ENCODE data around the gene MIGA2.
"Not testable (repeated sequence)": the region's sequence is repeated elsewhere in the genome, so short reads cannot be mapped to it uniquely, and the experiment has no call there.

MIGA2 gene

GRCh38 chr9:129035838-129036237, 588 bp upstream of the MIGA2 start:
- not testable (repeated sequence) for H2BK15ac ChIP-seq (replicated peaks; ENCODE audit: low read depth); H2AK5ac ChIP-seq (ENCODE audit: low read length); H3K4me3 ChIP-seq (ENCODE audit: low read length); H3K79me2 ChIP-seq (ENCODE audit: control insufficient read depth, insufficient read depth, low read length); H3K27me3 ChIP-seq (ENCODE audit: insufficient read depth, low read length, poor library complexity); H2BK120ac ChIP-seq (ENCODE audit: low read depth, low read length); H3K18ac ChIP-seq (ENCODE audit: low read length); H3K23ac ChIP-seq (ENCODE audit: low read length); DNase-seq; H2BK5ac ChIP-seq (ENCODE audit: low read length); H3K27ac ChIP-seq (ENCODE audit: low read depth, low read length); H3K4me1 ChIP-seq (ENCODE audit: control insufficient read depth, low read depth, low read length); H3K36me3 ChIP-seq (ENCODE audit: control insufficient read depth, insufficient read depth, low read length)
- Histone ChIP-seq H4K8ac (ENCODE audit: low read depth, low read length) (peak overlapping the region; percentile 83), H3K56ac (ENCODE audit: low read length) (peak overlapping the region; percentile 89), H3K79me1 (ENCODE audit: low read length) (peaks cover 15% of the 10 kb centered on the region), H3K4ac (ENCODE audit: low read depth, low read length) (peak overlapping the region; percentile 18), H3K9ac (ENCODE audit: low read length) (peak overlapping the region; percentile 76), H3K4me2 (ENCODE audit: low read length) (peak overlapping the region; percentile 86), H4K5ac (ENCODE audit: low read length) (peak overlapping the region; percentile 68)
- WGBS (ENCODE audit: extremely low coverage, insufficient coverage, low lambda C conversion rate): no CpG with 5 or more reads among the region's 13 CpGs

- Histone ChIP-seq H3K56ac (ENCODE audit: low read length) (peak overlapping the region; percentile 94), H3K4me2 (ENCODE audit: low read length) (peak overlapping the region; percentile 90), H3K4me3 (ENCODE audit: low read length) (peak overlapping the region; percentile 79), H2AK5ac (ENCODE audit: low read length) (no peak overlapping the region), H3K79me1 (ENCODE audit: low read length) (peaks cover 16% of the 10 kb centered on the region), H3K79me2 (ENCODE audit: control insufficient read depth, insufficient read depth, low read length) (peaks cover 6% of the 10 kb centered on the region), H3K23ac (ENCODE audit: low read length) (peak overlapping the region; percentile 89), H2BK120ac (ENCODE audit: low read depth, low read length) (no peak overlapping the region), H3K4ac (ENCODE audit: low read depth, low read length) (no peak overlapping the region), H3K4me1 (ENCODE audit: control insufficient read depth, low read depth, low read length) (no peaks in the 10 kb centered on the region), H2BK15ac (replicated peaks; ENCODE audit: low read depth) (no peak overlapping the region), H3K18ac (ENCODE audit: low read length) (no peak overlapping the region), H3K27ac (ENCODE audit: low read depth, low read length) (no peak overlapping the region), H3K27me3 (ENCODE audit: insufficient read depth, low read length, poor library complexity) (no peaks in the 10 kb centered on the region), H4K5ac (ENCODE audit: low read length) (no peak overlapping the region), H3K36me3 (ENCODE audit: control insufficient read depth, insufficient read depth, low read length) (peaks cover 2% of the 10 kb centered on the region), H3K9ac (ENCODE audit: low read length) (peak overlapping the region; percentile 86), H2BK5ac (ENCODE audit: low read length) (no peak overlapping the region), H4K8ac (ENCODE audit: low read depth, low read length) (no peak overlapping the region)
- WGBS (ENCODE audit: extremely low coverage, insufficient coverage, low lambda C conversion rate): no CpG with 5 or more reads among the region's 32 CpGs
- DNase-seq: no peak
Measured at GRCh38 chr9:129036923-129037766, 719 bp downstream of the MIGA2 start.

DNA sequence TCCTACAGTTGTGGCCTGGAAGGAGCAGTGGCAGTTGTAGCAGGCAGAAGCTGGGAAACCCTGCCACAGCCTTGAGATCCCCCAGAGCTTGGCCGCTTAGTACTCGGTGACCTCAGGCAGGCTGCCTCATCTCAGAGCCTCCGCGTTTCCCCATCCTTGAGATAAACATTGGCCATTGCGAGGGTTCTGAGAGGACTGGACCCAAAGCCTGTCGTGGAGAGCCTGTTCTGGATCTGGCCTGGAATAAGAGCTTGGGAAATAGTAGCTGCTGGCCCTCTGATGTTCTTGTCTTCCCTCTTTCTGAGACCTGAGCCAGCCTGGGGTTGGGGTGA, 1.3 kb downstream of the MIGA2 start:
- no peak overlapping the region for H3K27ac ChIP-seq (ENCODE audit: low read depth, low read length)
- peak overlapping the region; percentile 86 for H3K9ac ChIP-seq (ENCODE audit: low read length)
- no peak overlapping the region for H3K18ac ChIP-seq (ENCODE audit: low read length)
- DNase-seq: no peak
- no peak overlapping the region for H3K4me2 ChIP-seq (ENCODE audit: low read length)
- H3K27me3 ChIP-seq (ENCODE audit: insufficient read depth, low read length, poor library complexity): no peaks in the 10 kb centered on the region
- H3K4ac ChIP-seq (ENCODE audit: low read depth, low read length): no peak overlapping the region
- H2AK5ac ChIP-seq (ENCODE audit: low read length): no peak overlapping the region
- H3K4me3 ChIP-seq (ENCODE audit: low read length): no peak overlapping the region
- H2BK5ac ChIP-seq (ENCODE audit: low read length): no peak overlapping the region
- H3K79me1 ChIP-seq (ENCODE audit: low read length): peaks cover 16% of the 10 kb centered on the region
- no peak overlapping the region for H2BK15ac ChIP-seq (replicated peaks; ENCODE audit: low read depth)
- WGBS (ENCODE audit: extremely low coverage, insufficient coverage, low lambda C conversion rate): no CpG with 5 or more reads among the region's 6 CpGs
- peak overlapping the region; percentile 42 for H3K56ac ChIP-seq (ENCODE audit: low read length)
- H3K79me2 ChIP-seq (ENCODE audit: control insufficient read depth, insufficient read depth, low read length): peaks cover 6% of the 10 kb centered on the region
- H3K23ac ChIP-seq (ENCODE audit: low read length): no peak overlapping the region
- peaks cover 2% of the 10 kb centered on the region for H3K36me3 ChIP-seq (ENCODE audit: control insufficient read depth, insufficient read depth, low read length)
- no peak overlapping the region for H4K5ac ChIP-seq (ENCODE audit: low read length)
- H4K8ac ChIP-seq (ENCODE audit: low read depth, low read length): no peak overlapping the region
- H3K4me1 ChIP-seq (ENCODE audit: control insufficient read depth, low read depth, low read length): no peaks in the 10 kb centered on the region
- no peak overlapping the region for H2BK120ac ChIP-seq (ENCODE audit: low read depth, low read length)

GRCh38 chr9:129038109-129038852, 1.9 kb downstream of the MIGA2 start:
- no peak for DNase-seq
- no peak overlapping the region for H3K4me3 ChIP-seq (ENCODE audit: low read length)
- WGBS (ENCODE audit: extremely low coverage, insufficient coverage, low lambda C conversion rate): no CpG with 5 or more reads among the region's 8 CpGs

DNA sequence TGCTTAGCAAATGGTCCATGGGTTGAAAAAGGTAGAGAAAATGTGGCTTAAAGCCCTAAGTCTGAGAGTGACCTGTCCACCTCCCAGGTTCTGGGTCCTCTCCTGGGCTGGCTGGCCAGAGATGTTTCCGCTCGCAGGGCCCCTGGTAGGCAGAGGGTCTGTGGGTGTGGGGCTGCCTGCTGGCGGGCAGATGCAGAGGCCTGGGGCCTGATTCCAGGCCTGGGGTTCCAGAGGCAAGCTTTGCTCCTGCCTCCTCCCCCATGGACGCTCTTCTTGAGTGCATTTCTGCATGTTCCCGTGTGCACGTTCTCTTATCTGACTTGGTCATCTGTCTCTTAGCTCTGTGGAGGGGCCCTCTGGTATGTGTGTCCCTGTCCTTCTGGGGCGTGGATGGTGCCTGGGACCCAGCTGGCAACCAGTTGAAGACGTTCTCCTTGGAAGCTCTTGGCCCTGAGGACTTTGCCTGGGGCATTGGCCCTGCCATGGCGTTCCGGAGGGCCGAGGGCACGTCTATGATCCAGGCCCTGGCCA, 3.8 kb downstream of the MIGA2 start:
- Histone ChIP-seq H3K79me2 (ENCODE audit: control insufficient read depth, insufficient read depth, low read length) (peaks cover 6% of the 10 kb centered on the region), H2BK15ac (replicated peaks; ENCODE audit: low read depth) (no peak overlapping the region), H4K5ac (ENCODE audit: low read length) (no peak overlapping the region), H2AK5ac (ENCODE audit: low read length) (no peak overlapping the region), H3K4me1 (ENCODE audit: control insufficient read depth, low read depth, low read length) (no peaks in the 10 kb centered on the region), H3K27ac (ENCODE audit: low read depth, low read length) (no peak overlapping the region), H2BK120ac (ENCODE audit: low read depth, low read length) (no peak overlapping the region), H3K4ac (ENCODE audit: low read depth, low read length) (no peak overlapping the region), H4K8ac (ENCODE audit: low read depth, low read length) (no peak overlapping the region), H3K18ac (ENCODE audit: low read length) (no peak overlapping the region), H3K56ac (ENCODE audit: low read length) (no peak overlapping the region), H3K23ac (ENCODE audit: low read length) (no peak overlapping the region), H2BK5ac (ENCODE audit: low read length) (no peak overlapping the region), H3K79me1 (ENCODE audit: low read length) (peaks cover 16% of the 10 kb centered on the region), H3K36me3 (ENCODE audit: control insufficient read depth, insufficient read depth, low read length) (peaks cover 2% of the 10 kb centered on the region), H3K4me3 (ENCODE audit: low read length) (no peak overlapping the region), H3K4me2 (ENCODE audit: low read length) (no peak overlapping the region), H3K27me3 (ENCODE audit: insufficient read depth, low read length, poor library complexity) (no peaks in the 10 kb centered on the region), H3K9ac (ENCODE audit: low read length) (no peak overlapping the region)
- no peak for DNase-seq
- WGBS (ENCODE audit: extremely low coverage, insufficient coverage, low lambda C conversion rate): no CpG with 5 or more reads among the region's 12 CpGs

More at GRCh38 chr9:129038109-129038852, 1.9 kb downstream of the MIGA2 start:
- H2BK5ac ChIP-seq (ENCODE audit: low read length): no peak overlapping the region
- no peaks in the 10 kb centered on the region for H3K27me3 ChIP-seq (ENCODE audit: insufficient read depth, low read length, poor library complexity)
- no peak overlapping the region for H3K27ac ChIP-seq (ENCODE audit: low read depth, low read length)
- H2BK15ac ChIP-seq (replicated peaks; ENCODE audit: low read depth): no peak overlapping the region
- H2AK5ac ChIP-seq (ENCODE audit: low read length): no peak overlapping the region
- no peak overlapping the region for H3K4ac ChIP-seq (ENCODE audit: low read depth, low read length)
- H3K4me1 ChIP-seq (ENCODE audit: control insufficient read depth, low read depth, low read length): no peaks in the 10 kb centered on the region
- no peak overlapping the region for H3K23ac ChIP-seq (ENCODE audit: low read length)
- peaks cover 16% of the 10 kb centered on the region for H3K79me1 ChIP-seq (ENCODE audit: low read length)
- no peak overlapping the region for H2BK120ac ChIP-seq (ENCODE audit: low read depth, low read length)
- H4K8ac ChIP-seq (ENCODE audit: low read depth, low read length): no peak overlapping the region
- H3K9ac ChIP-seq (ENCODE audit: low read length): no peak overlapping the region
- peak overlapping the region; percentile 42 for H3K56ac ChIP-seq (ENCODE audit: low read length)
- peaks cover 6% of the 10 kb centered on the region for H3K79me2 ChIP-seq (ENCODE audit: control insufficient read depth, insufficient read depth, low read length)
- H3K36me3 ChIP-seq (ENCODE audit: control insufficient read depth, insufficient read depth, low read length): peaks cover 2% of the 10 kb centered on the region
- no peak overlapping the region for H4K5ac ChIP-seq (ENCODE audit: low read length)
- H3K4me2 ChIP-seq (ENCODE audit: low read length): no peak overlapping the region
- no peak overlapping the region for H3K18ac ChIP-seq (ENCODE audit: low read length)

Data from mesendoderm (in vitro differentiated cells).